GM21529 (cell line): ENCODE results near the gene FHAD1.
"Not testable (repeated sequence)": the region's sequence is repeated elsewhere in the genome, so short reads cannot be mapped to it uniquely, and the experiment has no call there.

ENCODE experiments used
- ATAC-seq: cut with Tn5 transposase; IDR thresholded peaks from one replicate; pipeline ENCODE4 v1.9.1; 2021; ENCODE audit not compliant: unreplicated experiment

Gene FHAD1

GRCh38 chr1:15362096-15362736 lies 115.2 kb downstream of the FHAD1 start:
- no peak for ATAC-seq

DNA sequence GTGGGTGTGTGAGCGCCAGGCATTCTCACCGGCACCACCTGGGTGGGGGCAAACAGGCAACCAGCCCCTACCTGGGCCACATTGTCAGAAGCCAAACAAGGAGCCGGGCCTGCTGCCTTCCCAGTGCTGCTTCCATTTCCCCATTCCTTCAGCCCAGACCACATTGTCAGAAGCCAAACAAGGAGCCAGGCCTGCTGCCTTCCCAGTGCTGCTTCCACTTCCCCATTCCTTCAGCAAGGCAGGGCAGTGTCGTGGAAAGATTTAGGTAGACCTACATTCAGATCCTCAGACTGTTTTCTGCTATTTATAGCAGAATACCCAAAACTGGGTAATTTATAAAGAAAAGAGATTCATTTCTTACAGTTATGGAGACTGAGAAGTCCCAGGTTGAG lies 115.7 kb downstream of the FHAD1 start:
- no peak for ATAC-seq

DNA sequence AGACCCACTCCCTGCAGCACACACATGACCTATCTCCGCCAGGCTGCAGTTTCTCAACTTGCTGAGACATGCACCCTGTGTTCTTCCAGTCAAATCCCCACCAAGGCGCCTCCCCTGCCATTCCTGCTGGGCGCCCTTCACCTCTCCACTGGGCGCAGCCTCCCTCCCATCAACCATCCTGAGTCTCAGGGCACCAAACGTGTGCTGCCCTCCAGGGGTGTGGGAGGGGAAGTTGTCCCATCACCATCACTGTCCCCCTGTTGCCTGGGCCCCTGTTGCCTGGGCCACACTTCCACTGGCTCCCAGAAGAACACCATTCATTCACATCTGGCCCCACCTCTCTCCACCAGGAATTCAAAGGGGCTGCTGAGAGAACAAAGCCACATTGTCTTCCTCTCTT lies 117.7 kb downstream of the FHAD1 start:
- no peak for ATAC-seq

DNA sequence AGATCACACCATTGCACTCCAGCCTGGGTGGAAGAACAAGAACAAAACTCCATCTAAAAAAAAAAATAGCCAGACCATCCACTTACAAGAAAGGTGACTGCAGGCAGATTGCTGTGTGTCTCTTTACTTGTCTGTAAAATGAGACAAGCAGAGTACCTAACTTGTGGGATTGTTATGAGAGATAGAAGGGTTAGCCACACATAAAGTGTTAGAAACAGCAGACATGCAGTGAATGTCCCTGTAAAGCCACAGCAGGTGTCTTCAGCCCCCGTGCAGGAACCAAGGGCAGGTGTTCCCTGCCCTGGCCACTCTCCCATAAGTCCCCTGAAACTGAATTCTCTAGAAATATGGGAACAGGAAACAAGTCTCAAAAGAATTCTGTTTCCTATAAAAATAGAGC lies 121.9 kb downstream of the FHAD1 start:
- no peak for ATAC-seq

- no peak for ATAC-seq
These were observed 123.2 kb downstream of the FHAD1 start for GRCh38 chr1:15370268-15370667.

GRCh38 chr1:15370781-15371520 lies 123.9 kb downstream of the FHAD1 start:
- no peak for ATAC-seq

DNA sequence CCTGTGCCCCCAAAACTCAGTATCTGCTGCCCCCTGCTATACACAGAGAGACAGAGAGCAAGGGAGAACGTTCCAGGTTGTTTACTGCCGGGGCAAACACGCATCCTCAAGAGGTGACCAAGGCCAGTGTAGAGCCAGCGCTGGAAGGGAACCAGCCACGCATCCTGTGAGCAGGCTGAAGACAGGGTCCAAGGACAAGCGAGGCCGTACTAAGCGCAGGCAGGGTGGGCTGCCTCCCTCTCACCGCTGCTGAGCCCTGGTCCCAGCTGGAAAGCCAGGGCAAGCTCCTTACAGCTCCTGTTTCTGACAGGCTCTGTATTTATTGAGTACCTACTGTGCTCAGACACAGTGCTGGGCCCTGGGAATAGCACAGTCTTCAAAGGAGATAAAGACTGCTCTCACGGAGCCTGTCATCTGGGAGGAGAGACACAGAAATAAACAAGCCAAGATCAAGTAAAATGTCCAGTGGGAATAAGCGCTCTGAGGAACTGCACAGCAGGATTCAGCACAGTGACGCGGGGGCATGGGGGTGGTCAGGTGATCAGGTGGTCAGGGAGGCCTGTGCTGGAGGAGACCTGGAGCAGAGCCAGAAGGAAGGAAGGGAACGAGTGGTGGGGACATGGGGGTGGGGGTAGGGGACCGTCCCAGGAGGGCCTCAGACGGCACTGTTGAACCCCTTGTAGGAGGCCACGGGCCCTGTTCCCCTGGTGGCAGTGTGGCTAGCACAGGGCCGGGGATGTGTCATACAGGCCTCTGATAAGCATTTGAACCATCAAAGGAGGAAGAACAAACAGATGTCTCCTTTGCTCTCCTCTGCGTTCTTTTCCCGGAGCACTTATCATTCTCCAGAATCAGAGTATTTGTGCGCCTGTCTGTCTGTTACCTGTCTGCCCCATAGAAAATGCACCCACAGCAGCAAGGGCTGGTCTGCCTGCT lies 124.9 kb downstream of the FHAD1 start:
- ATAC-seq: no peak

GRCh38 chr1:15378729-15379128 lies 131.7 kb downstream of the FHAD1 start:
- no peak for ATAC-seq

GRCh38 chr1:15379151-15379550 lies 132.1 kb downstream of the FHAD1 start:
- not testable (repeated sequence) for ATAC-seq

DNA sequence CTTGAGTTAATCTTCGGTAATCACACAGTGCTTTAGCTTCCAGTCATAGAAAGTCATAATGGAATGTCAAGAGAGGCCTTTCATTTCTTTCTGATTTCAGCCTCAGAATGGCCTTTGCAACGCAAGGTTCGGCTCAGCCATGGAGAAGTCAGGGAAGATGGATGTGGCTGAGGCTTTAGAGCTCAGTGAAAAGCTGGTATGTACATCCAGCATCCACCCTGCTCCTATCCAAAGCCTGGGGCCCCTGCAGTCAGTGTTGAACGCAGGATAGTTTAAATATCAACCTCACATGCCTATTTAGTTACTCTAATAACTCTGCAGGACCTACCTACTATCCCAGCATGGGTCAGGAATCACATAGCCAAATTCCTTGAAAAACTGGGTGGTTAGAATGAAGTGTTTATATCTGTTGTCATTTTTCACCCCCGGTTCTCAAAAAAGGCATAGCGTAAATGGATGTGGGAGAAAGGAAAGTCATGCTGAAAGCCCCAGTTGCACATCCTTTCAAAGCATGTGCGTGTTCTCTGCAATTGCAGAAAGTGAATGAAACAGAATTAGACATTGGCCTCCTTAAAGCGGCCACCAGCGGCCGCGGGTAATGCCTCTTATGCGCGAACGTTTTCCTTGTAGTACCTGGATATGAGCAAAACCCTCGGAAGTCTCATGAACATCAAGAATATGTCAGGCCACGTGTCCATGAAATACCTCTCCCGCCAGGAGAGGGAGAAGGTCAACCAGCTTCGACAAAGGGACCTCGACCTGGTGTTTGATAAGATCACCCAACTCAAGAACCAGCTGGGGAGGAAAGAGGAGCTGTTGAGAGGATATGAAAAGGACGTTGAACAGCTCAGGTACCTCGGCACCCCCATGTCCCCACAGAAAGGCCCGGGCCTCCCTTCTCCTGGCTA lies 133.8 kb downstream of the FHAD1 start:
- no peak for ATAC-seq

GRCh38 chr1:15381805-15382204 lies 134.8 kb downstream of the FHAD1 start:
- no peak for ATAC-seq

DNA sequence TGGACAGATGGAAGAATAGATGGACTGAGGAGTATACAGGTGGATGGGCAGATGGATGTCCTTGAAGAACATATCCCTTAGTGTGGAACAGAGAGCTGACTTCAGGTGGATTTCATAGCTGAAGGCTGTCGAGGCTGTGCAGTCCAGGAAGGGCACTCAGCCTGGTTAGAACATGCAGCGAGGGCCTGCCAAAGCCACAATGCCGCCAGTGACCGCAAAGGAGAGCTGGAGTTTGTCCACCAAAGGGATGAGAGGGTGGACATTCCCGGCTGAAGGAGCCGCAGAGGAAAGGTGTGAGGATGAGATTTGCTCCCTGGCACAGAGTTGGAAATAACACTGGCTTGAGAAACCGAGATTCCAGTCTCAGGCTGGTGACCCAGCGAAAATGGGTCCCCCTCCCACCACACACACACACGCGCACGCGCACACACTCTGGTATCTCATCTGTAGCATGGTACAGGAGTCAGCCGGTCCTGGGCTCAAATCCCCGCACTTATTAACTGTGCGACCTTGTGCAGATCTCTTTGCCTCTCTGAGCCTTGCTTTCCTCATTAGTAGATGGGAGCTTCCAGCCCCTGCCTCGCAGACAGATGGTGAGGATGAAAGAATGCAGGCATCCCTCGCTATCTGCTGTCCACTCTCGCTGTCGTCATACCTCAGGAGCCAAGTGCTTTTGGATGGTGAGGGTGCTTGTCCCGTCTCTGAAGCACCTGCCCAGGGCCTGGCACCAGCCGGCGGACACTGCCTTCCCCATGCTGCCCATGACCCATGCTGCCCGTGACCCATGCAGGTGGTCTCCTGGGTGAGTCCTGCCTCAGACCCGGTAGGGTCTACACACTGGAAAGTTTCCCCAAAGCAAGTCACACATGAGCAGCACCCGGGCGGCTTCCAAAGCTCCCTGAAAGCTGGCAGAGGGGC lies 135.8 kb downstream of the FHAD1 start:
- ATAC-seq: no peak

DNA sequence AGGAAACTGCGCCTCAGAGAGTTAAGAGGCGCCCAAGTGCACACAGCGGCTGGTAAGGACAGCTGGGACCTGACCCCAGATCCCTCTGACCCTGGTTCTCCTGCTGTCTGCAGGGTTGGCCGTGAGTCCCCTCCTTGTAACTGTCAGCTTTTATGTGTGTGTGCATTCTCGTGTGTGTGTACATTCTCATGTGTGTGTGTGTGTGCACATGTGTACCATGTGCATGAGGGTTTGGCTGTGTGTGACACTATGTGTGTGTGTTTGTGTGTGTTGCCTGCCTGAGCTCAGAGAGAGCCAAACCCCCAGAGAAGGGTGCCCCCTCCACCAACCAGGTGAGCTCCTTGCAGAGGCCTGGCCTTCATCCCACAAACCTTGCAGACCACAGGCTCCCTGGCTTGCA lies 136.8 kb downstream of the FHAD1 start:
- no peak for ATAC-seq

DNA sequence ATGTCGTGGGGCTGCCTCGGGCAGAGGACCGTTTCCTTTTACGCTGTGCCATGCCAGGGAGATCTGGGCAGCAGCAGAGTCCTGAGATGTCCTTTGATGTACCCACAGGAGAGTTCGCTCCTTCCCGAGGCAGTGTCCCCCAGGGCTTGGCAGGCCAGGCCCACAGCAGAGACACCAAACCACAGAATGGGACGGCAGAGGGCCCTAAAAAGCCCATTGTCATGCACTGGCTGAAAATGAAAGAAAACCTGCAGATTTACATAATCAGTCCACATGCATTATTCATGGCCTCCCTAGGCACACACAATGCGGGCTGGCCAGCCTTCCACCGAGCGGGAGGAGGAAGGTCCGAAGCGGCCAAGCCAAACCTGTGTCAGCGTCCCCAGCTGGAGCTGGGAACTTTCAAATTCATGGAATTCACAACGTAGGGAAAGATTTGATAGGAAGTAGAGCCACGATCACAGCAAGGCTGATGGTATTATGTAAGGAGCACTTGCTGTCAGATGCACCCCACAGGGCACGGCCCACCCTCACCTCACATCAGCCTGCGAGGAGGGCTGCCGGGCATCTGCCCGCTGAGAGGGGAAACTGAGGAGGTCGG lies 137.4 kb downstream of the FHAD1 start:
- no peak for ATAC-seq

GRCh38 chr1:15385420-15385819 lies 138.4 kb downstream of the FHAD1 start:
- no peak for ATAC-seq

GRCh38 chr1:15386164-15386749 lies 139.2 kb downstream of the FHAD1 start:
- no peak for ATAC-seq

DNA sequence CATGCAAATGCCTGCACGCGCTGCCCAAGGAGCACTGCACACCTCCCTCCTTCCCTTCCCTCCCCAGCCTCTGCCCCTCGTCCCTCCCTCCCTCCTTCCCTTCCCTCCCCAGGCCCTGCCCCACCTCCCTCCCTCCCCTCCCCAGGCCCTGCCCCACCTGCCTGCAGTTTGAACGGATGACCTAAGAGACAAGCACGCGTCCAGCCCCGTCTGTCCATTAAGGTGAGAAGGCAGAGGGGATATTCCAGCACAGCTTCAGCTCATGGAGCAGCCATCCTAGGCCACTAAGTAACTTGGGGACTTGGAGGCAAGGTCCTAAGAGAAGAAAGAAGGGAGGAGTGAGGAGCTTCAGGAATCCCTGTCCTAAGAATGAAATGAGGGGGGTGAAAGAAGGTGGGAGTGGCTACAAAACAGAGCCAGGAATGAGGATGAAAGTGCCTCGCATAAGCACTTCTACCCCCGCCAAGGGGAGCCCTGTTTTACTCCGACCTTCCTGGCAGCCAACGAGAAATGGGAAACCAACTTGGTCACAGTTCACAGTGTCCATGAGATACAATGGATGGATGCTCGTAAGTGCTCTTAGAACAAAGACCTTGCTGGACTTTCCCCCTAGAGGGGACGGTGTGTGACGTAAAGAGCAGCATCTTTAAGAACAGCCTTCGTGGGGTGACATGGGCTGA lies 141.3 kb downstream of the FHAD1 start:
- ATAC-seq: no peak

- ATAC-seq: not testable (repeated sequence)
These were observed 142.8 kb downstream of the FHAD1 start for GRCh38 chr1:15389828-15390227.
